GM19438 (cell line): ENCODE data around the gene ADCY9.
"Not testable (repeated sequence)": the region's sequence is repeated elsewhere in the genome, so short reads cannot be mapped to it uniquely, and the experiment has no call there.

Experiments
- ATAC-seq: cut with Tn5 transposase; IDR thresholded peaks from one replicate; pipeline ENCODE4 v1.9.1; 2021; ENCODE audit warnings: low read depth; ENCODE audit not compliant: unreplicated experiment

ADCY9 gene

DNA sequence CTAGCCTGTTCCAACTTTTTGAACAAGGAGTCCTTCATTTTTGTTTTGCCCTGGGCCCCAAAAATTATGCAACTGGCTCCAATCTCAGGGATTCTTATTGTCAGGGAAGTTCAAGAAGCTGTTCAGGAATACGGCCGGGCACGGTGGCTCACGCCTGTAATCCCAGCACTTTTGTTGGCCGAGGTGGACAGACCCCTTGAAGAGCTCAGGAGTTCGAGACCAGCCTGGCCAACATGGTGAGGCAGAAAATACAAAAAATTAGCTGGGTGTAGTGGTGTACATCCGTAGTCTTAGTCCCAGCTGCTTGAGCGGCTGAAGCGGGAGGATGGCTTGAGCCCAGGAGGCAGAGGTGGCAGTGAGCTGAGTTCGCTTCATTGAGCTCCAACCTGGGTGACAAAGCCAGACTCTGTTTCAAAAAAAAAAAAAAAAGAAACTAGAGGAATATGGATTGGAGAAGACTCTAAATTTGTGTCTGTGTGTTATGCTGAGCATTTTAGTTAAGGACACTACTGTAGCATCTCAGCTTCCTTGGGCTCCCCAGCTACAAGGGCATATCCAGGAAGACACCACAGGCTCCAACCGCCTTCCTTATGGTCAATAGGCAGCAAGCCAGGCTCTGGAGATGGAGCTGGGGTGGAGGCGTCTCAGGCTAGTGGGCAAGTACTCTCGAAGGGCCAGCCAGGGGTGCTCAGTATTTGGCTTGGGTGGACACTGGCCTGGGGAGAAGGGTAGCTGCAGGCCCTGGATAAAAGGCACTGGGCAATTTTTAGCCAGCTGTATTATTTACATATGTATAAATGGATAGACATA, 179.0 kb downstream of the ADCY9 start:
- ATAC-seq, result no peak

DNA sequence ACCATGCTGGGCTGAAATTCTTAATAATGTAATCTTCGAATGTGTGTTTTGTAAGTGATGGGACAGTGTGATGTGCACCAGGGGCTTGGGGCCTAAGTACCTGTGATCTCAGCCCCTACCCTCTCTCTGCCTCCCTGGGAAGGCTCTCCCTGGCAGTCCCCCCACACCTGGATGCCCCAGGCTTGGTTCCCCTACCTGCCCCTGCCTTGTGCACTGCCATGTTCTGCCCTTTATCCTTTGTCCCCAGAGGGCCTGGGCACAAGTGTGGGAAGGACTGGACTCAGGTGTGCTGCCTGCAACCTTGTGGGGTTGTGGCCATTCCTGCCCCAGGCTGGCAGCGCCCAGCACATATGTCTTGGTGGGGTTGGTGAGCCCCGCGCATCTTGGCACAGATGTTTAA, 180.3 kb downstream of the ADCY9 start:
- no peak for ATAC-seq

DNA sequence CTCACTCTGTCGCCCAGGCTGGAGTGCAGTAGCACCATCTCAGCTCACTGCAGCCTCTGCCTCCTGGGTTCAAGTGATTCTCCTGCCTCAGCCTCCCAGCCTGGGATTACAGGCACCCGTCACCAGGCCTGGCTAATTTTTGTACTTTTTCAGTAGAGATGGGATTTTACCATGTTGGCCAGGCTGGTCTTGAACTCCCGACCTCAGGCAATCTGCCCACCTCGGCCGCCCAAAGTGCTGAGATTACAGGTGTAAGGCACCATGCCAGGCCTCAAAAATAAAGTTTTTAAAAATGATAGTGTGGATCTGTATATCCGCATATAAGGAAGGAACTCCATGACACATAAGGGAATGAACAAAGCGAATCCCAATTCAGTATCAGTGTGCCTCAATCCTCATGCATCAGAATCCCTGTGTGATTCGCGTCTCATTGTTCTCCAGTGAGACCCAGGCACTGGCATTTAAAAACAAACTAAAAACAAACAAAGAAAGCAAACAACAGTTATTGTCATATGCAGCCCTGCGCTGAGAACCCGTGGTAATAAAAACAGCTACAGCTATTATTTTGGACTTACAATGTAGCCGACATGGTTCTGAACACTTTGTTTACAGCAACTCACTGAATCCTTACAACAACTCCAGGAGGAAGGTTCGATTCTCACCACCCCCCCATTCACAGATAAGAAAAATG, 181.6 kb downstream of the ADCY9 start:
- ATAC-seq, result no peak

DNA sequence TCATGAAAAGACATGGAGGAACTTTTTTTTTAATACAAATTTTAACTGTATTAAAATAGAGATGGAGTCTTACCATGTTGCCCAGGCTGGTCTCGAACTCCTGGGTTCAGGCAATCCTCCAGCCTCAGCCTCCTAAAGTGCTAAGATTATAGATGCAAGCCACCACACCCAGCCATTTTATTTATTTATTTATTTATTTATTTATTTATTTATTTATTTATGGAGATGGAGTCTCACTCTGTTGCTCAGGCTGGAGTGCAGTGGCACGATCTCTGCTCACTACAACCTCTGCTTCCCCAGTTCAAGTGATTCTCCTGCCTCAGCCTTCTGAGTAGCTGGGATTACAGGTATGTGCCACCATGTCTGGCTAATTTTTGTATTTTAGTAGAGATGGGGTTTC, 189.1 kb downstream of the ADCY9 start:
- not testable (repeated sequence) for ATAC-seq

DNA sequence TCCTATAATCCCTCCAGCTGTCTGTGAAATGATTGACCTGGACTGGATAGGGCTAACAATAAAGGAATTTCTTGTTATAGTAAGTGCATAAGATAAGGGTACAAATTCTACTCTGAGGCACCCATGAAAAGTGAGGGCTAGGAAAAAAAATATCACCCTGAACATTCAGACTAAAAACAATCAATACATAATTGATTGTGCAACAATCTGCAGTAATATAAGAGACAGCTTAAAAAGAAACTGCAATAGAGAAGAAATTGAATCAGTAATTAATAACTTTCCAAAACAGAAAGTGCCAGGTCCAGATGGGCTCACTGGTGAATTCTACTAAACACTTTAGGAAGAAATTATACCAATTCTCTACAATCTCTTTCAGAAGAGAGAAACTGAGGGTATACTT, 191.5 kb downstream of the ADCY9 start:
- no peak for ATAC-seq

DNA sequence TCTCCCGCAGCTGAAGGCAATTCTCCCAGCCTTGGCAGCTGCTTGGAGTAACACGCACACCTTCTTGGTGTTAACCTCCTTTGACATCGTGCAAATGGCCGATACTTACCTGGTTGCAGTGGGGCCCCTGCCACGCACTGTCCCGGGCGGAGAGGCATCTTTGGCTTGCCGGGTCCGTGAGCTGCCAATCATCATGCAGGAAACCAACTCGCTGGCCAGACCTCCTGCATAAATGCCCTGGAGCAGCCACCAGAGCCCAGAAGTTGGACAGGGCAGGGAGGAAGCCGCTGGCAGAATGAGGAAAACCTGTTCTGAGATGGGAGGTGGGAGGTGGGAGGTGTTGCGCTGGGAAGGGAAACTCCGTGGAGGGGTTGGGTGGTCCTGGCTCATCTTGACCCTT, 194.0 kb downstream of the ADCY9 start:
- ATAC-seq, result no peak

DNA sequence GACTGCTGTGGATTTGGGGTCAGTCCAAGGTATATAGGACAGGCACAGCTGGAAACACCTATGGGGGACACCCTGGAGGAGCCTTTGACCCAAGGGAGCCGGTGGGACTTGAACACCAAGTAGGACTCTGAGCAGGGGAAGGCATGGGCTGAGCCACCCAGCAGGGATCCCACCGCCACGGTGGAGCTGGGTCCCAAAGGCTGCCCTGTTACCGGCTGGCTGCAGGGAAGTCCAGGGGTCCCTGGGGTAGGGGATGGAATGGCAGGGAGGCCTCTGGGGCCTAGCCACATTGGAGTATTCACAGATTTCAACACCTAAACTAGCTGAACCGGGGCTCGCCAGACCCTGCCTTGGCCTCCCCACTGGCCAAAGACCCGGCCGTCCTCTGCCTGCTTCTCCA, 196.0 kb downstream of the ADCY9 start:
- ATAC-seq, result no peak

DNA sequence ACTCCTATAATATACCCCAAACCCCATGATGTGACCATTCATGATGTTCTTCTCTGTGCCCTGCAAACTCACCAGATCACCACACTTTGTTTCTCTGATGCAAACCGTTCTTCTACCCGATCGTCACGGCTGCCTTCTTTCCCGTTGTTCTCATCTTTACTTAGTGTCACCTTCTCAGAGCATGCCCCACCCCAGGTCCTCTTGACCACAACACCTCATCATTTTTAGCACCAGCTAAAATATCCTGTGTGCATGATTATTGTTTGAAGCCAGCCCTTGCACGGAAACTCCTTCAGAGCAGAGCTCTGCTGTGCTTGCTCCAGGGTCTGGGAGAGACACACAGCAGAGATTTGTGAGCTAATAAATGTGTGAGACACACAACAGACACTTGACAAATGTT, 196.8 kb downstream of the ADCY9 start:
- no peak for ATAC-seq

DNA sequence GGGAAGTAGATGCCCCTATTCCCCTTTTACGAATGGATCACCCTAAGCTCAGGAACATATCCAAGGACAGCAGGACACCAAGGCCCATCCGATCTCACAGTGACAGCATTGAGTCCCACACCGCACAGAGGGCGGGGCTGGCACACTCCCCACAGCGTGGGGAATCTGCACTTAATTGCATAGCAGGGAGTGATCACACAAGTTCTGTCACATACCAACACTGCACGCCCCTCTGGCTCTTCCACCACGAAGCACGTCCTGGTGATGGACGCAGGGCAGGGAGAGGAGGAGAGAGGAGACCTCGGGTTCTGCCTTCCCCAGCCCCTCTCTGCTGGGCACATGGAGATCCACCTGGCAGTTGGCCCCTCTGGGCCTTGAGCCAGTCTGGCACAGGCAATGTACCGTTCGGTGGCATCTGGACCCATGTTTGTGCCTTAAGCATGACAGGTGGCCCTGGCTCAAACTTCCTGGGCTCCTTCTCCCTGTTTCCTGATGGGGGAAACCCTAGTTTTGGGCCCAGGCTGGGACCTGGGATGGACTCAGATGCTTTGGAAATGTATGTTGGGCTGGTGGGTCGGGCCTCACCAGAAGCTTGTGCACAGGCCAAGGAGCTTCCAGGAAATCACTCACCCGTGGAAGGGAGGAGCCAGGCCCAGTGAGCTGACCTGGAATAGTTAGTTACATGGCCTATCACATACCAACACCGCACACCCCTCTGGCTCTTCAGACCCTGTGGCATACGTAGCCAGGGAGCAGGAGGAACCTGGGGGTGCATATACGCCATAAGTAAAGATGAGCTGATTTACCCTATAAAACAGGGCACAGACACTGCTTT, 200.6 kb downstream of the ADCY9 start:
- no peak for ATAC-seq

DNA sequence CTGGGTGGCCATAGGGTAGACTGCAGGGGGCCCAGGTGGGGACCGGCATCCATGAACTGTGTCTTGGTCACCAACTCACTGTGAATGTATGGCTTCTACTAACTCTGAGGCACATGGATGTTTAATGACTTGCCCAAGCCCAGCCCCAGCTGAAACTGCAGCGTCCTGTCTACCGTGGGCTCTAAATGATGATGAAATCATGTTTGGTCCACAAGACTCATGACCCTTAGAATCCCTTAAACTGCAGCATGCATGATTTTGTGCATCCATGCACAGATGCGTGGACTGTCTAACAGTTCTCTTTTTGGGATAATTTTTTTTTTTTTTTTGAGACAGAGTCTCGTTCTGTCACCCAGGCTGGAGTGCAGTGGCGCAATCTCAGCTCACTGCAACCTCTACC, 203.3 kb downstream of the ADCY9 start:
- ATAC-seq, result no peak
